Dedifferentiated amniotic fluid mesenchymal stem cell (primary cell): Measurements from ENCODE around the gene ACTMAP.

ENCODE experiments used
- DNase-seq: peaks from one replicate; pipeline ENCODE4 v3.0.0-alpha.2; 2016; ENCODE audit errors: extremely low spot score

ACTMAP gene

GRCh38 chr19:40693896-40694295 is 56.4 kb downstream of the ACTMAP start:
- DNase-seq: no peak

DNA sequence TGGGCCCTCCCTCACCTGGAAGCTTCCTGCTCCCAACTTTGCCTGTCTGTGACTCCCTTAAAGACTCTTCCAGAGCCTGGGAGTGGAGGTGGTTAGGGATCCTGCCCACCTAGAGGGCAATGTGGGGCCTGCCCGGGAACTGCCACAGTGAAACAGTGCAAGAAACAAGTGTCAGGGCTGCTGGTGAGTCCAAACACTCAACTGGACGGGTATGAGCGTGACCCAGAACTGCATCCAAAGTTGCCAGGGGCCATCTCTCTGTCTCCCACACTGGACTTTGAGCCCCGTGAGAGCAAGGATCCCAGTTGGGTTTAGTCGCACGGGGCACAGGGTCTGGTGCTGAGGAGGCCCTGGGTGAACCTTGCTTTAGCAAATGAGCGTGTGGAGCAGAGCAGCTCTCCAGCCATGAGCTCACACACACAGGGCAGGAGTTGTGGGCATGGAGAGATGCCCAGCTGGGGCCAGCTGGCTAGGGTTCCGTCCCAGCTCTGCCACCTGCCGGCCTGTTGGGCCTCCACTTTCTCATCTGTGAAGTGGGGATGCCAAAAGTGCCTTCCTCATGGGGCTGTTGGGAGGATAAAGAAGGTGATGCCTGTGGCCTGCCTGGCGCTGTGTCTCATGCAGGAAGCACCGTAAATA is 57.0 kb downstream of the ACTMAP start:
- no peak for DNase-seq

GRCh38 chr19:40692212-40692551 is 58.1 kb downstream of the ACTMAP start:
- no peak for DNase-seq

GRCh38 chr19:40691421-40692211 is 58.7 kb downstream of the ACTMAP start:
- DNase-seq: no peak
